ENCODE results near the gene CCDC106.

Gene CCDC106

GRCh38 chr19:55650126-55650557 lies 2.1 kb downstream of the CCDC106 start:
- Histone ChIP-seq H3K27me3 (ENCODE audit: control insufficient read depth in 1 of 2, insufficient read depth in 2 of 2, low read length in 2 of 2) (no peaks in the 10 kb centered on the region), H3K9ac (ENCODE audit: low read depth in 1 of 2, low read length in 2 of 2) (no peak overlapping the region), H3K4me3 (ENCODE audit: low read depth in 1 of 2, low read length in 2 of 2) (no peak overlapping the region), H3K9me3 (ENCODE audit: control insufficient read depth in 1 of 2, low read length in 2 of 2) (no peaks in the 10 kb centered on the region), H3K27ac (ENCODE audit: low read depth, low read length) (no peak overlapping the region), H3K4me1 (ENCODE audit: control insufficient read depth in 1 of 2, insufficient read depth in 2 of 2, low read length in 2 of 2) (peaks cover 15 to 17% of the 10 kb centered on the region in 2 donors), H3K36me3 (ENCODE audit: control insufficient read depth in 1 of 2, insufficient read depth in 2 of 2, low read length in 2 of 2) (peaks cover 3 to 7% of the 10 kb centered on the region in 2 donors)

- Histone ChIP-seq H3K9me3 (ENCODE audit: control insufficient read depth in 1 of 2, low read length in 2 of 2) (no peaks in the 10 kb centered on the region), H3K4me1 (ENCODE audit: control insufficient read depth in 1 of 2, insufficient read depth in 2 of 2, low read length in 2 of 2) (peaks cover 15 to 19% of the 10 kb centered on the region in 2 donors), H3K27me3 (ENCODE audit: control insufficient read depth in 1 of 2, insufficient read depth in 2 of 2, low read length in 2 of 2) (no peaks in the 10 kb centered on the region), H3K9ac (ENCODE audit: low read depth in 1 of 2, low read length in 2 of 2) (no peak overlapping the region), H3K4me3 (ENCODE audit: low read depth in 1 of 2, low read length in 2 of 2) (no peak overlapping the region), H3K36me3 (ENCODE audit: control insufficient read depth in 1 of 2, insufficient read depth in 2 of 2, low read length in 2 of 2) (peaks cover 0 to 1% of the 10 kb centered on the region in 2 donors), H3K27ac (ENCODE audit: low read depth, low read length) (no peak overlapping the region)
Measured at GRCh38 chr19:55650602-55651230, 2.7 kb downstream of the CCDC106 start.

GRCh38 chr19:55651236-55651635 lies 3.2 kb downstream of the CCDC106 start:
- no peak overlapping the region for H3K4me3 ChIP-seq (ENCODE audit: low read depth in 1 of 2, low read length in 2 of 2)
- H3K27ac ChIP-seq (ENCODE audit: low read depth, low read length) = no peak overlapping the region
- H3K9ac ChIP-seq (ENCODE audit: low read depth in 1 of 2, low read length in 2 of 2) = no peak overlapping the region
- no peaks in the 10 kb centered on the region for H3K27me3 ChIP-seq (ENCODE audit: control insufficient read depth in 1 of 2, insufficient read depth in 2 of 2, low read length in 2 of 2)
- no peaks in the 10 kb centered on the region for H3K9me3 ChIP-seq (ENCODE audit: control insufficient read depth in 1 of 2, low read length in 2 of 2)
- peaks cover 20 to 24% of the 10 kb centered on the region in 2 donors for H3K4me1 ChIP-seq (ENCODE audit: control insufficient read depth in 1 of 2, insufficient read depth in 2 of 2, low read length in 2 of 2)
- no peaks in the 10 kb centered on the region for H3K36me3 ChIP-seq (ENCODE audit: control insufficient read depth in 1 of 2, insufficient read depth in 2 of 2, low read length in 2 of 2)

- H3K4me3 ChIP-seq (ENCODE audit: low read depth in 1 of 2, low read length in 2 of 2) = no peak overlapping the region
- peaks cover 0 to 2% of the 10 kb centered on the region in 2 donors for H3K36me3 ChIP-seq (ENCODE audit: control insufficient read depth in 1 of 2, insufficient read depth in 2 of 2, low read length in 2 of 2)
- H3K9me3 ChIP-seq (ENCODE audit: control insufficient read depth in 1 of 2, low read length in 2 of 2) = no peaks in the 10 kb centered on the region
- no peaks in the 10 kb centered on the region for H3K27me3 ChIP-seq (ENCODE audit: control insufficient read depth in 1 of 2, insufficient read depth in 2 of 2, low read length in 2 of 2)
- H3K27ac ChIP-seq (ENCODE audit: low read depth, low read length) = no peak overlapping the region
- no peak overlapping the region for H3K9ac ChIP-seq (ENCODE audit: low read depth in 1 of 2, low read length in 2 of 2)
- H3K4me1 ChIP-seq (ENCODE audit: control insufficient read depth in 1 of 2, insufficient read depth in 2 of 2, low read length in 2 of 2) = peaks cover 27 to 29% of the 10 kb centered on the region in 2 donors
Measured at GRCh38 chr19:55652311-55653128, 4.5 kb downstream of the CCDC106 start.

GRCh38 chr19:55653651-55654322 lies 5.8 kb downstream of the CCDC106 start:
- Histone ChIP-seq H3K4me3 (ENCODE audit: low read depth in 1 of 2, low read length in 2 of 2) (peak overlapping the region; percentile 93 to 94), H3K36me3 (ENCODE audit: control insufficient read depth in 1 of 2, insufficient read depth in 2 of 2, low read length in 2 of 2) (peaks cover 0 to 6% of the 10 kb centered on the region in 2 donors), H3K27me3 (ENCODE audit: control insufficient read depth in 1 of 2, insufficient read depth in 2 of 2, low read length in 2 of 2) (no peaks in the 10 kb centered on the region), H3K27ac (ENCODE audit: low read depth, low read length) (peak overlapping the region; percentile 98), H3K4me1 (ENCODE audit: control insufficient read depth in 1 of 2, insufficient read depth in 2 of 2, low read length in 2 of 2) (peaks cover 29 to 35% of the 10 kb centered on the region in 2 donors), H3K9me3 (ENCODE audit: control insufficient read depth in 1 of 2, low read length in 2 of 2) (no peaks in the 10 kb centered on the region), H3K9ac (ENCODE audit: low read depth in 1 of 2, low read length in 2 of 2) (peak overlapping the region; percentile 96)

GRCh38 chr19:55654323-55654867 lies 6.4 kb downstream of the CCDC106 start:
- Histone ChIP-seq H3K27ac (ENCODE audit: low read depth, low read length) (peak overlapping the region; percentile 98), H3K27me3 (ENCODE audit: control insufficient read depth in 1 of 2, insufficient read depth in 2 of 2, low read length in 2 of 2) (no peaks in the 10 kb centered on the region), H3K9ac (ENCODE audit: low read depth in 1 of 2, low read length in 2 of 2) (peak overlapping the region; percentile 96), H3K4me3 (ENCODE audit: low read depth in 1 of 2, low read length in 2 of 2) (peak overlapping the region; percentile 93 to 94), H3K36me3 (ENCODE audit: control insufficient read depth in 1 of 2, insufficient read depth in 2 of 2, low read length in 2 of 2) (peaks cover 0 to 10% of the 10 kb centered on the region in 2 donors), H3K4me1 (ENCODE audit: control insufficient read depth in 1 of 2, insufficient read depth in 2 of 2, low read length in 2 of 2) (peaks cover 24 to 38% of the 10 kb centered on the region in 2 donors), H3K9me3 (ENCODE audit: control insufficient read depth in 1 of 2, low read length in 2 of 2) (no peaks in the 10 kb centered on the region)

GRCh38 chr19:55654868-55655647 lies 7.0 kb downstream of the CCDC106 start, which contains the start of gene U2AF2:
U2AF2 (plus strand) TSS chr19:55655035; CDS start chr19:55655105, 70 bp downstream.
- peak within 1 kb of the TSS; percentile 98 for H3K27ac ChIP-seq (ENCODE audit: low read depth, low read length)
- no peaks in the 10 kb centered on the region for H3K27me3 ChIP-seq (ENCODE audit: control insufficient read depth in 1 of 2, insufficient read depth in 2 of 2, low read length in 2 of 2)
- H3K9me3 ChIP-seq (ENCODE audit: control insufficient read depth in 1 of 2, low read length in 2 of 2) = no peaks in the 10 kb centered on the region
- H3K36me3 ChIP-seq (ENCODE audit: control insufficient read depth in 1 of 2, insufficient read depth in 2 of 2, low read length in 2 of 2) = peaks cover under 1 to 17% of the 10 kb centered on the region in 2 donors
- peak within 1 kb of the TSS; percentile 96 for H3K9ac ChIP-seq (ENCODE audit: low read depth in 1 of 2, low read length in 2 of 2)
- peaks cover 23 to 38% of the 10 kb centered on the region in 2 donors for H3K4me1 ChIP-seq (ENCODE audit: control insufficient read depth in 1 of 2, insufficient read depth in 2 of 2, low read length in 2 of 2)
- H3K4me3 ChIP-seq (ENCODE audit: low read depth in 1 of 2, low read length in 2 of 2) = peak within 1 kb of the TSS; percentile 96

- H3K9me3 ChIP-seq (ENCODE audit: control insufficient read depth in 1 of 2, low read length in 2 of 2) = no peaks in the 10 kb centered on the region
- H3K4me1 ChIP-seq (ENCODE audit: control insufficient read depth in 1 of 2, insufficient read depth in 2 of 2, low read length in 2 of 2) = peaks cover 23 to 38% of the 10 kb centered on the region in 2 donors
- H3K9ac ChIP-seq (ENCODE audit: low read depth in 1 of 2, low read length in 2 of 2) = peak overlapping the region; percentile 89 to 91
- H3K27me3 ChIP-seq (ENCODE audit: control insufficient read depth in 1 of 2, insufficient read depth in 2 of 2, low read length in 2 of 2) = no peaks in the 10 kb centered on the region
- no peak overlapping the region for H3K27ac ChIP-seq (ENCODE audit: low read depth, low read length)
- peak overlapping the region; percentile 96 for H3K4me3 ChIP-seq (ENCODE audit: low read depth in 1 of 2, low read length in 2 of 2)
- peaks cover 5 to 21% of the 10 kb centered on the region in 2 donors for H3K36me3 ChIP-seq (ENCODE audit: control insufficient read depth in 1 of 2, insufficient read depth in 2 of 2, low read length in 2 of 2)
Measured at GRCh38 chr19:55655648-55656040, 7.6 kb downstream of the CCDC106 start.

GRCh38 chr19:55656552-55656951 lies 8.5 kb downstream of the CCDC106 start:
- Histone ChIP-seq H3K27ac (ENCODE audit: low read depth, low read length) (no peak overlapping the region), H3K27me3 (ENCODE audit: control insufficient read depth in 1 of 2, insufficient read depth in 2 of 2, low read length in 2 of 2) (no peaks in the 10 kb centered on the region), H3K4me3 (ENCODE audit: low read depth in 1 of 2, low read length in 2 of 2) (peak overlapping the region; percentile 96), H3K9ac (ENCODE audit: low read depth in 1 of 2, low read length in 2 of 2) (peak overlapping the region; percentile 89 to 91), H3K4me1 (ENCODE audit: control insufficient read depth in 1 of 2, insufficient read depth in 2 of 2, low read length in 2 of 2) (peaks cover 23 to 38% of the 10 kb centered on the region in 2 donors), H3K36me3 (ENCODE audit: control insufficient read depth in 1 of 2, insufficient read depth in 2 of 2, low read length in 2 of 2) (peaks cover 14 to 30% of the 10 kb centered on the region in 2 donors), H3K9me3 (ENCODE audit: control insufficient read depth in 1 of 2, low read length in 2 of 2) (no peaks in the 10 kb centered on the region)
